Ovary (tissue), 9 donors: Measurements from ENCODE around the gene MCAT. TPM values are rescaled to one million over a fixed set of nuclear protein-coding genes. Genes with fewer than 3 reads are reported as not detected.

ENCODE experiments used
- DNase-seq, 5 donors: peaks; one replicate each; pipeline ENCODE4 v3.0.0-alpha.2; 2019 to 2020
- H3K27ac ChIP-seq, 2 donors: fragments of 200-600 bp; one replicate each; pipeline versions ENCODE4 v1.5.1 to v1.8.0; 2019 to 2022
- H3K27me3 ChIP-seq: fragments of 200-600 bp; one replicate; pipeline ENCODE4 v1.8.0; 2022
- H3K36me3 ChIP-seq: fragments of 200-600 bp; sonication (generic); one replicate; pipeline ENCODE4 v1.5.1; 2019
- H3K4me1 ChIP-seq: one replicate; pipeline ENCODE4 v1.8.1; 2013; ENCODE audit warnings: mild to moderate bottlenecking, moderate library complexity; ENCODE audit not compliant: insufficient read depth
- H3K4me3 ChIP-seq: fragments of 200-600 bp; sonication (generic); one replicate; pipeline ENCODE4 v1.5.1; 2017
- H3K9me3 ChIP-seq, 2 donors: fragments of 200-600 bp in 1 of 2; sonication (generic) in 1 of 2; one replicate each; pipeline versions ENCODE4 v1.5.1 to v1.8.1; 2013 to 2019; ENCODE audit warnings: mild to moderate bottlenecking in 1 of 2, moderate library complexity in 1 of 2
- EP300 ChIP-seq: sonication (generic); formaldehyde crosslinking; IDR thresholded peaks from one replicate; pipeline ENCODE4 v1.6.1; 2017; ENCODE audit warnings: antibody characterized with exemption
- POLR2A ChIP-seq: fragments of 450-650 bp; IDR thresholded peaks from one replicate; pipeline ENCODE4 v1.6.1; 2017; ENCODE audit warnings: antibody characterized with exemption, mild to moderate bottlenecking, moderate library complexity
- WGBS, 3 donors: extraction: QIAGEN DNeasy Blood & Tissue Kit in 1 of 3; methylation state at CpG; one replicate each; pipeline versions ENCODE4 v1.1.5 to v1.1.7; 2013 to 2017; 5-methylcytosine and 5-hydroxymethylcytosine counted together
- intact Hi-C, 4 donors: fragments of 100-400 bp; cut with DNase I; formaldehyde crosslinking; loops; one replicate each; pipeline versions ENCODE4 v1.11.0 to v1.15.1; 2022 to 2023
- polyA plus RNA-seq, 2 donors: library from polyadenylated mRNA; stranded (reverse); fragments of 200-250 nt in 1 of 2; fragments of 350-450 nt in 1 of 2; fragmentation: Illumina TruSeq in 1 of 2; extraction: RNeasy Lipid Tissue Mini Kit (QIAGEN cat#74804) in 1 of 2; gene quantifications; one replicate each; pipeline ENCODE4 v1.2.3, GENCODE V29; 2013 to 2014
- total RNA-seq, 7 donors: library from RNA; depleted of rRNA in 2 of 7; stranded (reverse); fragments of >200 nt in 2 of 7; fragmentation: NEBNext Ultra II Directional in 3 of 7; extraction: Animal tissue kit (Norgen Biotek cat#: 25700) in 3 of 7; gene quantifications; one replicate each; pipeline versions ENCODE4 v1.1.0 to v1.2.4, GENCODE V29; 2016 to 2023
- TF ChIP-seq, protein P1 (sequence below), 3 donors: fragments of 450-650 bp in 2 of 3; fragments of 200-600 bp in 1 of 3; IDR thresholded peaks; one replicate each; pipeline versions ENCODE4 v1.5.1 to v1.8.0; 2016 to 2022; ENCODE audit warnings: antibody characterized with exemption in 3 of 3, mild to moderate bottlenecking in 1 of 3
- donor health status: DM: no; HTN: no; CAD: no; lungs with moderate emphysema.
- donor health status: DM: no; HTN: no; CAD: no.
- donor health status: Bipolar disorder and iron deficiency.
- donor health status: DM: yes; HTN: yes; CAD: no.
- donor health status: DM: no; HTN: no; CAD: no.
- donor health status: DM: yes; HTN: yes; CAD: no.

Gene MCAT
- total and polyA plus RNA-seq, 9 donors: 7.5 to 34.0 (median 15.9) TPM

- no peak for DNase-seq
- Histone ChIP-seq H3K4me1 (peaks cover 5% of the 10 kb centered on the region), H3K36me3 (no peaks in the 10 kb centered on the region), H3K9me3 (no peaks in the 10 kb centered on the region), H3K4me3 (no peak overlapping the region), H3K27ac (no peak overlapping the region), H3K27me3 (no peaks in the 10 kb centered on the region)
- TF ChIP-seq, protein P1, sequence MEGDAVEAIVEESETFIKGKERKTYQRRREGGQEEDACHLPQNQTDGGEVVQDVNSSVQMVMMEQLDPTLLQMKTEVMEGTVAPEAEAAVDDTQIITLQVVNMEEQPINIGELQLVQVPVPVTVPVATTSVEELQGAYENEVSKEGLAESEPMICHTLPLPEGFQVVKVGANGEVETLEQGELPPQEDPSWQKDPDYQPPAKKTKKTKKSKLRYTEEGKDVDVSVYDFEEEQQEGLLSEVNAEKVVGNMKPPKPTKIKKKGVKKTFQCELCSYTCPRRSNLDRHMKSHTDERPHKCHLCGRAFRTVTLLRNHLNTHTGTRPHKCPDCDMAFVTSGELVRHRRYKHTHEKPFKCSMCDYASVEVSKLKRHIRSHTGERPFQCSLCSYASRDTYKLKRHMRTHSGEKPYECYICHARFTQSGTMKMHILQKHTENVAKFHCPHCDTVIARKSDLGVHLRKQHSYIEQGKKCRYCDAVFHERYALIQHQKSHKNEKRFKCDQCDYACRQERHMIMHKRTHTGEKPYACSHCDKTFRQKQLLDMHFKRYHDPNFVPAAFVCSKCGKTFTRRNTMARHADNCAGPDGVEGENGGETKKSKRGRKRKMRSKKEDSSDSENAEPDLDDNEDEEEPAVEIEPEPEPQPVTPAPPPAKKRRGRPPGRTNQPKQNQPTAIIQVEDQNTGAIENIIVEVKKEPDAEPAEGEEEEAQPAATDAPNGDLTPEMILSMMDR (IDR thresholded peaks at IDR 0.05): no peak
- TF ChIP-seq EP300 (no peak), POLR2A (no peak)
- 70 to 78% (median 72%) methylated on average over 3 of the region's 3 CpGs for WGBS, 3 donors
- intact Hi-C loops: no loop called here
Measured at GRCh38 chr22:43144949-43145348, 1.8 kb upstream of the MCAT start.

DNA sequence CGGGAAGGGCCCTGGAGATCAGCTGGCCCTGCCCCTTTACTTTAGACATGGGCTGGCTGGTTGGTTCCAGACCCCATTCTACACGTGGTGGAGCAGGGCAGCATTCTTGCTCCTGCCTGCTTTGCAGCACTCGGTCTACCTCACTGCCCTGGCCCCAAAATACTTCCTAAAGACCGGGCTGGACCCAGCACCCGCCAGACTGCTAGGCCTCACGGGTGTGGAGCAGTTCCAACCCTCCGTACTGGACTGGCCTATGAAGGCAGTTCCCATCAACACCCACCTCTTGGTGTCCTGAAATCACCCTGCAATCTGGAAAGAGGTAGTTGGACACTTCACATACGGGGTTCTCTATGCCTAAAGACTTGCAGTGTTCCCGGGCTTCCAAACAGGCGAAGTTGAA is 6.4 kb downstream of the MCAT start:
- no peak for TF ChIP-seq POLR2A
- no peak for TF ChIP-seq EP300
- TF ChIP-seq, protein P1 (IDR thresholded peaks at IDR 0.05): no peak
- Histone ChIP-seq H3K27ac (no peak overlapping the region), H3K9me3 (no peaks in the 10 kb centered on the region), H3K4me3 (no peak overlapping the region), H3K27me3 (no peaks in the 10 kb centered on the region), H3K4me1 (peaks cover 2% of the 10 kb centered on the region), H3K36me3 (no peaks in the 10 kb centered on the region)
- DNase-seq: no peak
- 76 to 79% (median 78%) methylated on average over 10 of the region's 10 CpGs for WGBS, 3 donors
- intact Hi-C loops: no loop called here

- H3K36me3 ChIP-seq: no peaks in the 10 kb centered on the region
- no peaks in the 10 kb centered on the region for H3K27me3 ChIP-seq
- H3K4me1 ChIP-seq: no peaks in the 10 kb centered on the region
- no peaks in the 10 kb centered on the region for H3K9me3 ChIP-seq
- TF ChIP-seq POLR2A (no peak), EP300 (no peak)
- TF ChIP-seq, protein P1 (IDR thresholded peaks at IDR 0.05): no peak
- intact Hi-C loops: no loop called here
- no peak overlapping the region for H3K4me3 ChIP-seq
- no peak overlapping the region for H3K27ac ChIP-seq
- WGBS, 3 donors: 44 to 46% (median 45%) methylated on average over 9 of the region's 9 CpGs
- DNase-seq: no peak
Measured at GRCh38 chr22:43136255-43136654, 6.9 kb downstream of the MCAT start.

GRCh38 chr22:43135565-43135964 is 7.6 kb downstream of the MCAT start:
- Histone ChIP-seq H3K36me3 (no peaks in the 10 kb centered on the region), H3K4me1 (no peaks in the 10 kb centered on the region), H3K27me3 (no peaks in the 10 kb centered on the region), H3K4me3 (no peak overlapping the region), H3K27ac (no peak overlapping the region), H3K9me3 (no peaks in the 10 kb centered on the region)
- WGBS, 3 donors: 84 to 96% (median 92%) methylated on average over 5 of the region's 5 CpGs
- TF ChIP-seq EP300 (no peak), POLR2A (no peak)
- TF ChIP-seq, protein P1 (IDR thresholded peaks at IDR 0.05): no peak
- DNase-seq: no peak
- intact Hi-C loops: no loop called here
